GM21737 (cell line): ENCODE measurements around the gene USP20.

ENCODE experiments used
- ATAC-seq: cut with Tn5 transposase; IDR thresholded peaks from one replicate; pipeline ENCODE4 v1.9.1; 2021; ENCODE audit warnings: mild to moderate bottlenecking, moderate library complexity; ENCODE audit not compliant: unreplicated experiment

USP20 gene

DNA sequence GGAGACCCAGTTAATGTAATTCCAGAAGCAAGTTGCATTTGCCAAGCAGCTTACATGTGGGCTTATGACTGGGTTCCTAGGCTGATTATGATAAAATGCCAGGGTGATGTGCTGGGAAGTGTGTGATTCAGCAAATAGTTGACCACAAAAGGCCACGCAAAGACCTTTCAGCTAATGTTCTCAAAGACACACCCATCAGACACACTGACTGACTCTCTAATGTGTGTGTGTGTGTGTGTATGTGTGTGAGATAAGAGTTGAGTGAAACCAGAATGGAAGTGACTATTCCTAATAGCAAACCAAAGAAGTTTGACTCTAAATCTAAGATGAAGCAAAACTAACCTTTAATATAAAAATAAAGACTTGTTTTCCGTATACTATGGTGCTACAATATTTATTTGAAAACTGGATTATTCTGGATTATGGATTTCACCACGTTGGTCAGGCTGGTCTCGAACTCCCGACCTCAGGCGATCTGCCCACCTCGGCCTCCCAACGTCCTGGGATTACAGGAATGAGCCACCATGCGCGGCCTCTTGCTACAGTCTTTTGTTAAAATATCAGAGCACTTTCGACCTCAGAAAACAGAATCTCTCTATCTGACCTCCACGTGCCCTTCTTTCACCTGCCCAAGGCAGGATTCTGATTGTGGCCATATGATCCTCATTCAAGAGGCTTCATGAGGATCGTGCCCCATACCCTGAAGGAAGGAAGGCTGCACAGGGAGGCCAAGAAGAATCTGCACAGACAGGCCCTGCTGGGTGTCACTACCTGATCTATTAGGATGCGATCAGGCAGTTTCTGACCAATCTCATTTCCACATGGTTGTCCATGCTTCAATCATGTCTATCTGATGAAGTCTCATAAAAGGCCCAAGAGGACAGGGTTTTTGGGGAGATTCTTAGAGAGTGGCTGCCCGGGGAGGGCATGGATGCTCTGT lies 75.6 kb downstream of the USP20 start:
- no peak for ATAC-seq

DNA sequence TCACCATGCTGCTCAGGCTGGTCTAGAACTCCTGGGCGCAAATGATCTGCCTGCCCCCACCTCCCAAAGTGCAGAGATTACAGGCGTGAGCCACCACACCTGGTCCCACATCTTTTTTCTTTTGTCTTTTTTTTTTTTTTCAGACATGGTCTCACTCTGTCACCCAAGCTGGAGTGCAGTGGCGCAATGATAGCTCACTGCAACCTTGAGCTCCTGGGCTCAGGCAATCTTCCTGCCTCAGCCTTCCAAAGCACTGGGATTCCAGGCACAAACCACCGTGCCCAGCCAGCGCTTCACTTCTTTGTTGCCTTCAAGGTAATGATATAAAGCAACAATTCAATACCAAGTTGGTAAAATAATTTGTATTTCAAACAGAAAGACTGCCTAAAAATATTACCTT lies 78.8 kb downstream of the USP20 start:
- ATAC-seq, result no peak

DNA sequence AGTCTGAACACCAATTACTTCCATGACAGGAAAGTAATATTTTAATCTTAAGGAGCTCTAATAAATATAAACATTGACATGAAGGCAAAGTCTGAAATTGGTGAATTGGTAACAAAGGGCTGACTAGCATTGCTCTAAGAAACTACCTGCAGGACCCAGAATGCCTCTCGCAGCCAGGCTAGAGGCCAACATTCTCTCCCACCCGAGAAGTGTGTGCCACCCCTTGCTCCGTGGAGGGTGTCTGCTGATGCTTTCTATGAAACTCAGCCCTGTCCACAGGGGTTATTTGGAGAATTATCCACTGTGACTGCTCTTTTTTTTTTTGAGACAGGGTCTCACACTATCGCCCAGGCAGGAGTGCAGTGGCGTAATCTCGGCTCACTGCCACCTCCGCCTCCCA lies 81.4 kb downstream of the USP20 start:
- ATAC-seq, result no peak

DNA sequence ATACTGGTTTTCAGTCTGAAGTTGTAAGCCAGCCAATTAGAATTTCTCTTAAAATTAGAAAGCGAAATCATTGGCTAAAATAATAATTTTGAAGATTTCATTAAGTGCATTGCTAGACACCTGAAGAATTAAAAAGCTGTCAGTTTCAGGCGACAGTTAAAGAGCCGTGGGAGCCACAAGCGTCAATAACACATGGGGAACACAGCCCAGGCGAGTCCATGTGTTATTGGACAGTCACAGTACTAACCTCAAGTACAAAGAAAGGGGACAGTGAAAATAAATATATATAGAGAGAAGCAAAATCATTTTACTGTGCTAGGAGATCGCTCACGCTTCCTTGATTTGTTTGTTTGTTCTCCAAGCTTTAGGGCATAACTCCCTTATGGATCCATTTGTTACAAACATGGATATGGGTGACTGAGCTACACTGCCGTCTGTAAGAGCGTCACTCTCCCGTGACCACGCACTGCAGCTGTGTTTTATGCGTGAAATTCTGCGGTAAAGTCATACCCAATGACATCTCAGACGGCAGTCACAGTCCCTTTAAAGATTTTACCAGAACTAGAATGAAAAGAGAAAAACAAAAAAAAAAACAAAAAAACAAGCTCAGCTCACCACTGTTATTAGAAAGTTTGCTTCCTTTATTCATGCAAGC lies 83.2 kb downstream of the USP20 start:
- no peak for ATAC-seq

DNA sequence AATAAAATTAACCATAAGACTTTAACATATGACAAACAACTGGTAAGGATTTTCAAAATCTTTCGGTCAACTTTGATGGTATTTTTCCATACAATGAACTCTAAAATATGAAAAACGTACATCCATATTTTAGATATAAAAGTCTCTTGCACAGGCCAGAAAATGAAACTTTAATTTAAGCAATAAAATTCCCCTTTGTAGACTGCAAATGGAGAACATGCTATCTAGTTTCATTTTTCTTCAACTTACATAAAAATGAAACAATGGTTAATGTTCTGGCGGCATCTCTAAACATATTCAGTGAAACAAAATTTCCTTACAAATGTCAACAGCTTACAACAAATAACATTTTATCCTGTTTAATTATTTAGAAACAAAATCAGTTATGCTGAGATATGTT lies 84.0 kb downstream of the USP20 start:
- no peak for ATAC-seq

DNA sequence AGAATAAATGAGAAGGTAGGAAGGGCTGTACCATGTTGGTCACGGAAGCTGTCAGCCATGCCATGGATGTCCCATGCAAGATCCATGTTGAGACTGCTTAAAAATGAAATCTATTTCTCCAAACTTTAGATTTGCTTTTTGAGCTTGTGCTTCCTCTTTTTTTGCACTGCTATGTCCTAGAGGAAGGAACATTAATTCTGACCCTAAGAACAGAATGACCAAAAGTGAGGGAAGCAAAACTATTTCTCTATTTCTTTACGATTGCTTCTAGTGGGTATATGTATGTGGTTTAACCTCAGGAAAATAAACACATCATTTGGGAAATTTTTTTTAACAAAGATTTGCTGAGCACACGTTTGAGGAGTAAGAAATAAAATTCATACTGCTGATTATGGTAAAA lies 84.6 kb downstream of the USP20 start:
- no peak for ATAC-seq

DNA sequence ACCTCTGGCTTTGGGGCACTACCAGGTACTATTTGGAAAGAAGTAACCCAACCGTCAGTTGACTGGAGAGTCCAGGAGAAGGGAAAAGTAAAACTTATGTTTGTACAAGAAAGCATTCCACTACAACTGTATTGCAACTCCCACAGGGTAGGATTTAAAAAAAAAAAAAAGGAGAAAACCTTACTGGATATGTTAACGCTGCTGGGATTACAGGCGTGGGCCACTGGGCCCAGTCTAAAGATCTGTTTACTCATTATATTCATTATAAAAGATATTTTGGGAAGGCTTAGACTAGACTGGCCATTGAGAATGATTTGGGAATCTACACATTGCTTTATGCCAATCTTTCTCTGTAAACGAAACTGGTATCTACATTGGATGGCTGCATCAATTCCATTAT lies 86.6 kb downstream of the USP20 start:
- no peak for ATAC-seq

DNA sequence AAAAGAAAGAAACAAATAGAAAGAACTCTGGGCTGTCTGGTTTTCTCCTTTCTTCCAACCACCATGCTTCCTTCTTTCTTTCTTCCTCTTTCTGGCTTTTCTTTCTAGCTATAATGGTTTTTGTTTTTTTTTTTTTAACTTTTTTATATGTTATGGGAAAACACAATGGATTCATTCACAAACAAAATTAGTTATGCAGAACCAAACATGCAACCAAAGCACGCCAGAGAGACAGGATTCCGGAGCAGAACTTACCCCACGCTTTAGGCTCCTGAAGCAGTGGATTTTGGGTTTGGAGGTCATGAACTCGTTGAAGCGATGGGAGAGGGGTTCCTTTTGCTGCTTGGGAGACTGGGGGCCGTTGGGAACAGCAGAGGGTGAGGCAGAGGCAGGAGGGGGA lies 88.3 kb downstream of the USP20 start:
- no peak for ATAC-seq

DNA sequence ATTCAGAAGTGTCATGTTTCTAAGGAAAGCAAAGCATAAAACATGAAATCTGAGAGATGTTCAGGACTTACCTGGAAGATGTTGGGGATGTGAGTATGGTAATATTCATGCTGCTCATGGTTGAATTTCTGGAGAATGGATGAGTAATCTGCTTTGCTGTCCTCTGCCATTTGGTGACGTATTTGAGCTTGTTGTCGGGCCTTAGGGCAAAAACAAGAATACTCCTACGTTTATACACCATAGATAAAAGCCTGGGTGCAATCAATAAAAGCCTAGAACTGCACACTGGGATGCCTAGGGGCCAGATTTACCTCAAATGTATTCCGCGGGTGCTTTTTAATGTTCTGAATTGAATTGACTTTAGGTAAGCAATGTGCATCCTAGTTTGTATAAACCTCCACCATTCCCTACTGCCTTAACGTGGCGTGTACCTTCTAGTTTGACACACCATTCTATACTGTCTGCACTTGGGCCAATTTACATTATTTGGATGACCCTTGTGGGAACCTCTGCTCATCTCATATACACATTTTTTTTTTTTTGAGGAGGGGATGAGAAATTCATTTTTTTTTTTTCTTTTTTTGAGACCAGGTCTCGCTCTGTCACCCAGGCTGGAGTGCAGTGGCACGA lies 94.4 kb downstream of the USP20 start:
- no peak for ATAC-seq

DNA sequence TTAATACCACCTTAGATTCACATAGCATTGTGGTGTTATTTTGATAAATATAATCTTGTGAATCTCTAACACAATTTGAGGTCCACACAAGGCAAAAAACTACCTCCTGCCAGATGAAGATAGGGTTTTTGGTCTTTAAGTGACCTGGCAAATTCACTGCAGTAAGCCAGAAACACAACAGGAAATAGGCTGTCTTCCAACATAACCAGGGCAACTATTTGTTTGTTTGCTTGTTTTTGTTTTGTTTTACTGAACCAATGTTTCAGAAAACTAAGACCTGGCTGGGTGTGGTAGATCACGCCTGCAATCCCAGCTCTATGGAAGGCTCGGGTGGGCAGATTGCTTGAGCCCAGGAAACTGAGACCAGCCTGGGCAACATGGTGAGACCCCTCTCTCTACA lies 95.5 kb downstream of the USP20 start:
- ATAC-seq, result no peak
